Activated CD4-positive, alpha-beta T cell treated with anti-CD3 and anti-CD28 coated beads for 36 hours (primary cell): Measurements from ENCODE around the gene CD8B2. TPM values are rescaled to one million over a fixed set of nuclear protein-coding genes. Genes with fewer than 3 reads are reported as not detected.

Experiments
- ATAC-seq: fragments of 200-7000 bp; cut with Tn5 transposase; one replicate; pipeline ENCODE4 v1.10.0; 2021; ENCODE audit warnings: mild to moderate bottlenecking, moderate library complexity
- CTCF ChIA-PET: fragments of 350-600 bp; sonication (Branson Sonifier 250); formaldehyde crosslinking; loops from one replicate; lab custom pipeline; 2021; ENCODE audit warnings: antibody characterized with exemption; lab: Charles Lee
- POLR2A ChIA-PET: fragments of 350-600 bp; sonication (Branson Sonifier 250); formaldehyde crosslinking; loops from one replicate; lab custom pipeline; 2021; ENCODE audit warnings: antibody characterized with exemption, inconsistent platforms; lab: Charles Lee
- DNase-seq: peaks from one replicate; pipeline ENCODE4 v3.0.0-alpha.2; 2020
- H3K27ac Mint-ChIP-seq: one replicate; pipeline ENCODE4 v1.8.0; 2021; ENCODE audit warnings: mixed read lengths
- H3K27me3 Mint-ChIP-seq: one replicate; pipeline ENCODE4 v1.8.0; 2021; ENCODE audit warnings: mixed read lengths
- H3K36me3 Mint-ChIP-seq: one replicate; pipeline ENCODE4 v1.8.0; 2021; ENCODE audit warnings: low read depth, mixed read lengths
- H3K4me1 Mint-ChIP-seq: one replicate; pipeline ENCODE4 v1.8.0; 2021; ENCODE audit warnings: mixed read lengths
- H3K4me3 Mint-ChIP-seq: one replicate; pipeline ENCODE4 v1.8.0; 2021; ENCODE audit warnings: mild to moderate bottlenecking, moderate library complexity, mixed read lengths
- H3K9me3 Mint-ChIP-seq: one replicate; pipeline ENCODE4 v1.8.0; 2021; ENCODE audit warnings: low read depth, mixed read lengths
- intact Hi-C, 2 experiments: fragments of 100-400 bp; cut with DNase I in 1 of 2; cut with micrococcal nuclease in 1 of 2; formaldehyde crosslinking; loops; one replicate each; pipeline versions ENCODE4 v1.14.2 to v1.15.1; 2022 to 2024; cut with DNase I, micrococcal nuclease
- total RNA-seq, 2 experiments: library from RNA; stranded (reverse); gene quantifications; one replicate each; pipeline ENCODE4 v1.2.3, GENCODE V29; 2021

The CD8B2 gene
- total RNA-seq, 2 experiments from 2014 or later: 0.09 to 0.11 TPM

- Mint-ChIP-seq H3K4me1 (peaks cover 7% of the 10 kb centered on the region), H3K27me3 (peaks cover 4% of the 10 kb centered on the region), H3K36me3 (no peaks in the 10 kb centered on the region), H3K9me3 (no peaks in the 10 kb centered on the region), H3K4me3 (no peak overlapping the region), H3K27ac (no peak overlapping the region)
- DNase-seq (no peak), ATAC-seq (no peak)
- ChIA-PET POLR2A (no interaction called here), CTCF (interaction anchor here (0.8 to 1.4 kb wide), 3 partner anchors 9 to 37 kb away, joined by 3 read pairs; no protein-coding TSS in a partner anchor)
- intact Hi-C loops: no loop called here
Observed at GRCh38 chr2:106537047-106537446, 49.9 kb downstream of the CD8B2 start.

DNA sequence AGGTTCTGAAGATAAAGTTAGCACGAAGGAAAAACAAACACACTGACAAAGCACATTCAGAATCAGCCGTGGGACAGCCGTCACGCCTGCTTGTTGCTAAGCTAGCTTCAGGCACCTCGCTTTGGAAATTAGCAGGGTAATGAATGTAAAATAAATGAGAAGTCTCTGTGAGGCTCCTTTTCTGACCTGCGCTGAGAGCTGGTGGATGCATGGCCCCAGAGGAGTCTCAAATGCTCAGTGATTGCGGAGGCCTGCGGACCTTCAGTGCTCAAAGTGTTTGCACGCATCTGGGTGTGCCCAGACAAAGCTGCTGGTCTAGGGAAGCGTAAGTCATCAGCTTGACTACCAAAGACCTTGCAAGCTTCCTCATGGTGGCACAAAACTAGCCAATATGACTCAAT lies 50.6 kb downstream of the CD8B2 start:
- no peaks in the 10 kb centered on the region for H3K9me3 Mint-ChIP-seq
- no peak overlapping the region for H3K27ac Mint-ChIP-seq
- peaks cover 7% of the 10 kb centered on the region for H3K4me1 Mint-ChIP-seq
- CTCF ChIA-PET: interaction anchor here (0.5 to 1.4 kb wide), 7 partner anchors 9 to 432 kb away, joined by 3 read pairs; no protein-coding TSS in a partner anchor
- intact Hi-C loops: no loop called here
- H3K4me3 Mint-ChIP-seq: no peak overlapping the region
- H3K27me3 Mint-ChIP-seq: peaks cover 6% of the 10 kb centered on the region
- no peaks in the 10 kb centered on the region for H3K36me3 Mint-ChIP-seq
- ATAC-seq (no peak), DNase-seq (no peak)
- POLR2A ChIA-PET: no interaction called here

DNA sequence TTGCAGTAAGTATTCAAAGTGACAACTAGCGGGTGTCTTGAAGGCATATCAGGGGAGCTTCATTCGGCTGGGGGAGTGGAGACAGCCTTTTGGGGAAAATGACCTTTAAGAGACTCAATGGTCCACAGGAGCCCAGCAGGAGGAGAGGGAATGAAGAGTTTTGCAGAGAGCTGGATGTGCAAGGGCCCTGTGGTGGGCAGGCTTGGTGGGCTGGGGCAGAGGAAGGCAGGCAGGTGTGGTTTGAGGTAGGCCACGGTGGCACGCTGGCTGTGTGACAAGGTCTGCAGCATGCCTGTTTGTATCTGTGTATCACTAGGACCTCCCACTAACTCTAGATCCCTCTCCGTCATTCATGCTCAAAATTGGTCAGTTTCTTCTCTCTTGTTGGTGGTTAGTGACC lies 53.7 kb downstream of the CD8B2 start:
- no peak overlapping the region for H3K4me3 Mint-ChIP-seq
- peaks cover 10% of the 10 kb centered on the region for H3K4me1 Mint-ChIP-seq
- ChIA-PET CTCF (interaction anchor here (0.7 to 1.0 kb wide), 2 partner anchors 11 to 356 kb away, joined by 3 read pairs; no protein-coding TSS in a partner anchor), POLR2A (no interaction called here)
- intact Hi-C loops: loop anchor here (5.0 kb wide), 3 partner anchors 41 to 294 kb away; no protein-coding TSS in a partner anchor
- DNase-seq (no peak), ATAC-seq (no peak)
- no peak overlapping the region for H3K27ac Mint-ChIP-seq
- H3K27me3 Mint-ChIP-seq: peaks cover 13% of the 10 kb centered on the region
- H3K36me3 Mint-ChIP-seq: no peaks in the 10 kb centered on the region
- no peaks in the 10 kb centered on the region for H3K9me3 Mint-ChIP-seq

- peaks cover 13% of the 10 kb centered on the region for H3K27me3 Mint-ChIP-seq
Observed at GRCh38 chr2:106541333-106541732, 54.2 kb downstream of the CD8B2 start.

DNA sequence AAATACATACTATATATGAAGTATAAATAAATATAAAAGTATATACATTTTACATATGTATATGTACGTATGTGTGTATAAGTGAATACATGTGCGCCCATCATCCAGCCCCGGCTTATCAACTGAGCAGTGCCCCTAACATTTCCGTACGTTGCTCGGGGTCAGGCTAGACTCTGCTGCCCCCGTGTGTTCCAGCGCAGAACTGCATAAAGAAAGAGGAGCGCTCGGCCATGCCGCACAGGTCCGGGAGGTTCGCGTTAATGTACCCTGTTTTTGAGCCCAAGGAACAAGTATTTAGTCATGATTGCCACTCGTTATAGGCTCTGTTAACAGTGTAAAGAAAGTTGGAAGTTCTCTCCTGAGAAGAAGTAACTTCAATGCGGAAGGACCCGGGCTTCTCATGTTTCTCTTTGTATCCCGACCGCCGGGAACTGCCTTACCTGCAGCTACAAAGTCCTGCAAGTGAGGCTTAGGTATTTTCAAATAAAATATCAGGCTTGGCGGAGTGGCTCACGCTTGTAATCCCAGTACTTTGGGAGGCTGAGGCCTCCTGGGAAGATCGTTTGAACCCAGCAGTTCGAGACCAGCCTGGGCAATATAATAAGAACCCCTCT lies 55.7 kb downstream of the CD8B2 start:
- intact Hi-C loops: loop anchor here (1.0 to 5.0 kb wide), 6 partner anchors 39 to 439 kb away; no protein-coding TSS in a partner anchor
- ATAC-seq (peak; percentile 96), DNase-seq (peak; percentile 86)
- H3K4me1 Mint-ChIP-seq: peaks cover 3% of the 10 kb centered on the region
- H3K9me3 Mint-ChIP-seq: no peaks in the 10 kb centered on the region
- ChIA-PET CTCF (interaction anchor here (0.5 to 2.1 kb wide), 18 partner anchors 8 to 1105 kb away, joined by 3 to 7 read pairs (median 3); no protein-coding TSS in a partner anchor), POLR2A (no interaction called here)
- no peaks in the 10 kb centered on the region for H3K36me3 Mint-ChIP-seq
- H3K4me3 Mint-ChIP-seq: peak overlapping the region; percentile 34
- peaks cover 13% of the 10 kb centered on the region for H3K27me3 Mint-ChIP-seq
- H3K27ac Mint-ChIP-seq: no peak overlapping the region

More at GRCh38 chr2:106541333-106541732, 54.2 kb downstream of the CD8B2 start:
- Mint-ChIP-seq H3K4me3 (no peak overlapping the region), H3K27ac (no peak overlapping the region), H3K36me3 (no peaks in the 10 kb centered on the region), H3K4me1 (peaks cover 9% of the 10 kb centered on the region), H3K9me3 (no peaks in the 10 kb centered on the region)
- ChIA-PET POLR2A (no interaction called here), CTCF (interaction anchor here (0.7 to 1.6 kb wide), 3 partner anchors 11 to 356 kb away, joined by 3 to 4 read pairs (median 3); no protein-coding TSS in a partner anchor)
- DNase-seq (no peak), ATAC-seq (no peak)
- intact Hi-C loops: loop anchor here (5.0 kb wide), 3 partner anchors 41 to 294 kb away; no protein-coding TSS in a partner anchor

GRCh38 chr2:106545007-106545406 lies 57.8 kb downstream of the CD8B2 start:
- H3K9me3 Mint-ChIP-seq: no peaks in the 10 kb centered on the region
- DNase-seq (no peak), ATAC-seq (no peak)
- ChIA-PET POLR2A (no interaction called here), CTCF (interaction anchor here (1.7 to 2.0 kb wide), 2 partner anchors 28 to 39 kb away, joined by 9 read pairs; no protein-coding TSS in a partner anchor)
- no peak overlapping the region for H3K27ac Mint-ChIP-seq
- peaks cover 3% of the 10 kb centered on the region for H3K4me1 Mint-ChIP-seq
- intact Hi-C loops: no loop called here
- H3K36me3 Mint-ChIP-seq: no peaks in the 10 kb centered on the region
- no peak overlapping the region for H3K4me3 Mint-ChIP-seq
- H3K27me3 Mint-ChIP-seq: peaks cover 15% of the 10 kb centered on the region

DNA sequence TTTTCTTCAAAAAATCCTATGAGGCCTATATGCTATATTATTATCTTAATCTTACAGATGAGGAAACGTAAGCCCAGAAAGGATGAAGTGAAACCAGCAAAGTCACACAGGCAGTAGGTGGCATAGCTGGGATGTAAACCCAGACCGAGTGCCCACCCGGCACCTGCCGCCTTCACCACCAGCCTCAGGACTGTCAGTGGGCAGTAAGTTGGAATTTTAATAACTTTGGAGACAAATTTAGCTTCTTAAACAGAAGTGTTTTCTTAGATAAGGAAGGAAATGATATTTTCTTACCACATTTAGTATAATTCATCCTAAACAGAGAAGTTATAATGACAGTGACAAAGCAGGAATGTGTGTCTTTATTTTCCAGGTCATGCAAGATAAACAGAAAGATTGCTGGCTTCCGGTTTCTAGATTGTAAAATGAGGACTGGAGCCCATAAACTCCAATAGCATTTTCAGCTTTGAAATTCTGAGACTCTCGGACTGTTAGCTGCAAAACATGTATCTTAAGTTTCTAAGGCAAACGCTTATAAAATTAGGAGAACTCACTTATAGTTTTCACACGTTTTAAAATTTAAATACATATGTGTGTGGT lies 59.3 kb downstream of the CD8B2 start:
- no peak for ATAC-seq
- intact Hi-C loops: no loop called here
- ChIA-PET CTCF (interaction anchor here (0.6 to 2.0 kb wide), 11 partner anchors 9 to 1198 kb away, joined by 3 to 9 read pairs (median 3); no protein-coding TSS in a partner anchor), POLR2A (interaction anchor here (0.6 kb wide), 1 partner anchor 1130 kb away, joined by 4 read pairs; no protein-coding TSS in a partner anchor)
- H3K27ac Mint-ChIP-seq: no peak overlapping the region
- DNase-seq: no peak
- H3K9me3 Mint-ChIP-seq: no peaks in the 10 kb centered on the region
- H3K4me3 Mint-ChIP-seq: no peak overlapping the region
- no peaks in the 10 kb centered on the region for H3K36me3 Mint-ChIP-seq
- H3K4me1 Mint-ChIP-seq: peaks cover 3% of the 10 kb centered on the region
- peaks cover 15% of the 10 kb centered on the region for H3K27me3 Mint-ChIP-seq

DNA sequence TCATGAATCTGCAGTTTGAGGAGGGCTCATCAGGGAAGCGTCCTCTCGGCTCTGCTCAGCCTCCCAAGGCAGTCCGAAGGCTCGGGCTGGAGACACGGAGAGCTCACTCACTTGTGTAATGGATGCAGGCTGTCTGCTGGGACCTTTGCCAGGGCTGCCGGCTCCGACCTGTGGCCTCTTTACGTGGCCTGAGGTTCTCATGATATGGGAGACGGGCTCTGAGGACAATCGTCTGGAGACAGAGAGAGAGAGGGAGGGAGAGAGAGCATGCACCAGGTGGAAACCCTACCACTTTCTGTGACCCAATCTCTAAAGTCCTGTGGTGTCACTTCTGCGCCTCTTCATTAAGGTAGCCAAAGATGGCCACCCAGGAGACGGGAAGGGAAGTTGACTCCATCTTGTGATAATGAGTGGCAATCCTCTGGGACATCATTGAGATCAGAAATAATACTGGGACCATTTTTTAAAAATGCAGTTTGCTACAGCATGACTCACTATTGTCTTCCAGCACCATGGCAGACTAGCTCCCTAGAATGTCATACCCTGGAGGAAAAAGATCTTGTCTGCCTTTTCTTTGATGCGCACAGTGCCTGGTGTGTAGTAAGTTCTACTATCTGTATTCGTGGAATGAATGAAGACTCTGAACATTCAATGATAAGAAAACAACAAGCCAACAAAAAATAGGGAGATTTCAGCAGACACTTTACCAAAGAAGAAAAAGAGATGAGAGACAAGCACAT lies 60.2 kb downstream of the CD8B2 start:
- Mint-ChIP-seq H3K9me3 (no peaks in the 10 kb centered on the region), H3K4me1 (peaks cover 3% of the 10 kb centered on the region), H3K27me3 (peaks cover 12% of the 10 kb centered on the region), H3K36me3 (no peaks in the 10 kb centered on the region), H3K27ac (no peak overlapping the region), H3K4me3 (no peak overlapping the region)
- ATAC-seq (no peak), DNase-seq (no peak)
- intact Hi-C loops: no loop called here
- CTCF ChIA-PET: interaction anchor here (1.1 to 2.0 kb wide), 4 partner anchors 9 to 35 kb away, joined by 3 to 9 read pairs (median 5); no protein-coding TSS in a partner anchor
- POLR2A ChIA-PET: no interaction called here

DNA sequence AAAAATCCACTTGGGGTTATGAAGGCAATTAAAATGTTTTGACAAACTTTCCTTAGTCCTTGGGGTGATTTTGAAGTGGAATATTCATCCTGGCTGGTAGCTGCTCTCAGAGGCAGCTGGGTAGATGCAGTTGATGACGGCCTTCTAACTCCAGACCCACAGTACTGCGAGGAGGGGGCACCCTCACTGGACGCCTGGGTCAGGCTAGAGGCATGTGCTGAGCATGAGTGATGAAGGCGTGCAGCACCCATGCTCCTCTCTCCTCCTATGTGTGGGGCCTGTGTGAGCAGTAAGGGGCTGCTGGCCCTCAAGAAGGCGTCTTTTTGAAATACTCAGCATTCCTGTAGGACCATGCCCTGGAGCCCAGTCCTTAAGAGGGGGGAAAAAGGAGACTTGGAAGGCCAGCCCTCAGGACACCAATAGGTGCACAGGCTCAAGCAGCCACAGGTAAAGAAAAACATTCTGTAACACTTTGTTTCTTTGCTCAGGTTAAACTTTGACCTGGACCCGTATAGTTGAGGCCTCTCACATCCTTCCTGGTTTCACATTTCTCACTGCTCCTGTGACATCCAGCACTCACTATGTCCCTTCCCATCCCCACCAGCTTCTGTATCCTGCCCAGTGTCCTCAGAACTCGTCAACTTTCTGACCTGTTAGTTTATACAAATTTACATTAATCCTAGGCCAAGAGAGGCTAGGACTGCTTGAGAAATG lies 64.4 kb downstream of the CD8B2 start:
- POLR2A ChIA-PET: no interaction called here
- Mint-ChIP-seq H3K27me3 (peaks cover 4% of the 10 kb centered on the region), H3K9me3 (peaks cover 2% of the 10 kb centered on the region), H3K4me1 (no peaks in the 10 kb centered on the region), H3K4me3 (no peak overlapping the region), H3K27ac (no peak overlapping the region), H3K36me3 (no peaks in the 10 kb centered on the region)
- intact Hi-C loops: no loop called here
- ATAC-seq (no peak), DNase-seq (no peak)
- CTCF ChIA-PET: interaction anchor here (0.6 to 1.9 kb wide), 5 partner anchors 9 to 41 kb away, joined by 3 to 4 read pairs (median 3); no protein-coding TSS in a partner anchor

- DNase-seq: no peak
- POLR2A ChIA-PET: no interaction called here
- H3K36me3 Mint-ChIP-seq: no peaks in the 10 kb centered on the region
- no peak overlapping the region for H3K27ac Mint-ChIP-seq
- intact Hi-C loops: no loop called here
- no peak overlapping the region for H3K4me3 Mint-ChIP-seq
- H3K9me3 Mint-ChIP-seq: peaks cover 2% of the 10 kb centered on the region
- H3K4me1 Mint-ChIP-seq: no peaks in the 10 kb centered on the region
- CTCF ChIA-PET: interaction anchor here (0.7 to 1.9 kb wide), 2 partner anchors 10 to 11 kb away, joined by 3 to 4 read pairs; no protein-coding TSS in a partner anchor
- no peak for ATAC-seq
- H3K27me3 Mint-ChIP-seq: peaks cover 4% of the 10 kb centered on the region
Observed at GRCh38 chr2:106552921-106553320, 65.8 kb downstream of the CD8B2 start.
